Measurements from ENCODE around the gene MYL11.

The MYL11 gene

DNA sequence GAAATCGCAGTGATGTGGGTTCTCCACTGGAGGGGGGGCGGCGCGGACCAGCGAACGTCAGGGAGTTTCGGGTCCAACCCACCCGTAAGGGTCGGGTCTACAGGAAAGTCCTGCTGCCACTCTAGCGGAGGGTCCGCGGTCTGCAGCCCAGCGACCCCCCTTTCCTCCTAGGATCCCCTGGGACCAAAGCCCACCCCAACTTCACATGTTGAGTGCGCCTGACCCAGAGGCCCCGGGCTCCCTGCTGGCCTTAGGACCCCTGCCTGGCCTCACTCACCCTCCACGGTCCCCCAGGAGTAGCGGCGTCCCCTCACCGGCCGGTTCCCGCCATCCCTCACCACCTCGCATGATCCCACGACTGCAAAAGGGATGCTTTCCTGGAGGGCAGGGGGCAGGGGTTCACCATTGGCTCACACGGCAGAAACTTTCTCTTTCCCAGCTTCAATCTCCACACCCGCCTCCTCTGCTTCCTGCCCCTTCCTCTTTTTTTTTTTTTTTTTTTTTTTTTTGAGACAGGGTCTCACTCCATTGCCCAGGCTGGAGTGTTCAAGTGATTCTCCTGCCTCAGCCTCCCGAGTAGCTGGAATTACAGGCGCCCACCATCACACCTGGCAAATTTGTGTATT lies 4.7 kb downstream of the MYL11 start:
- in situ Hi-C loops (cut with MboI; ENCODE audit: low sequenced_read_pairs, unreplicated experiment) = no loop called here
- TF ChIP-seq, protein P1, sequence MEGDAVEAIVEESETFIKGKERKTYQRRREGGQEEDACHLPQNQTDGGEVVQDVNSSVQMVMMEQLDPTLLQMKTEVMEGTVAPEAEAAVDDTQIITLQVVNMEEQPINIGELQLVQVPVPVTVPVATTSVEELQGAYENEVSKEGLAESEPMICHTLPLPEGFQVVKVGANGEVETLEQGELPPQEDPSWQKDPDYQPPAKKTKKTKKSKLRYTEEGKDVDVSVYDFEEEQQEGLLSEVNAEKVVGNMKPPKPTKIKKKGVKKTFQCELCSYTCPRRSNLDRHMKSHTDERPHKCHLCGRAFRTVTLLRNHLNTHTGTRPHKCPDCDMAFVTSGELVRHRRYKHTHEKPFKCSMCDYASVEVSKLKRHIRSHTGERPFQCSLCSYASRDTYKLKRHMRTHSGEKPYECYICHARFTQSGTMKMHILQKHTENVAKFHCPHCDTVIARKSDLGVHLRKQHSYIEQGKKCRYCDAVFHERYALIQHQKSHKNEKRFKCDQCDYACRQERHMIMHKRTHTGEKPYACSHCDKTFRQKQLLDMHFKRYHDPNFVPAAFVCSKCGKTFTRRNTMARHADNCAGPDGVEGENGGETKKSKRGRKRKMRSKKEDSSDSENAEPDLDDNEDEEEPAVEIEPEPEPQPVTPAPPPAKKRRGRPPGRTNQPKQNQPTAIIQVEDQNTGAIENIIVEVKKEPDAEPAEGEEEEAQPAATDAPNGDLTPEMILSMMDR (IDR thresholded peaks at IDR 0.05; ENCODE audit: borderline replicate concordance, control extremely low read depth, extremely low read depth, insufficient read depth, missing control alignments) = no peak
- DNase-seq (ENCODE audit: low spot score) = no peak

GRCh38 chr16:30380072-30380802 lies 5.6 kb downstream of the MYL11 start:
- TF ChIP-seq, protein P1 (IDR thresholded peaks at IDR 0.05; ENCODE audit: borderline replicate concordance, control extremely low read depth, extremely low read depth, insufficient read depth, missing control alignments) = no peak
- no peak for DNase-seq (ENCODE audit: low spot score)
- in situ Hi-C loops (cut with MboI; ENCODE audit: low sequenced_read_pairs, unreplicated experiment) = no loop called here

GRCh38 chr16:30380803-30381208 lies 6.2 kb downstream of the MYL11 start:
- TF ChIP-seq, protein P1 (IDR thresholded peaks at IDR 0.05; ENCODE audit: borderline replicate concordance, control extremely low read depth, extremely low read depth, insufficient read depth, missing control alignments) = no peak
- in situ Hi-C loops (cut with MboI; ENCODE audit: low sequenced_read_pairs, unreplicated experiment) = no loop called here
- no peak for DNase-seq (ENCODE audit: low spot score)

GRCh38 chr16:30381291-30382041 lies 6.9 kb downstream of the MYL11 start:
- TF ChIP-seq, protein P1 (IDR thresholded peaks at IDR 0.05; ENCODE audit: borderline replicate concordance, control extremely low read depth, extremely low read depth, insufficient read depth, missing control alignments) = no peak
- no peak for DNase-seq (ENCODE audit: low spot score)
- in situ Hi-C loops (cut with MboI; ENCODE audit: low sequenced_read_pairs, unreplicated experiment) = no loop called here

- DNase-seq (ENCODE audit: low spot score) = peak; percentile 80
- in situ Hi-C loops (cut with MboI; ENCODE audit: low sequenced_read_pairs, unreplicated experiment) = no loop called here
Observed at GRCh38 chr16:30382111-30382881, 7.7 kb downstream of the MYL11 start, which contains the start of gene SEPTIN1. SEPTIN1 (minus strand) TSS chr16:30382561; CDS start chr16:30382542, 19 bp downstream.

More at GRCh38 chr16:30382111-30382881, 7.7 kb downstream of the MYL11 start, which contains the start of gene SEPTIN1:
- TF ChIP-seq, protein P1 (IDR thresholded peaks at IDR 0.05; ENCODE audit: borderline replicate concordance, control extremely low read depth, extremely low read depth, insufficient read depth, missing control alignments) = no peak

Data from GM13976 (cell line).